T-helper 9 cell (primary cell): ENCODE data around the gene SLC8A2.
A peak's percentile ranks its signal among the peaks of the same experiment; 100 is the strongest.

Experiments used
- DNase-seq: peaks from one replicate; pipeline ENCODE4 v3.0.0-alpha.2; 2020
- total RNA-seq, 2 donors: gene quantifications; one replicate each; lab custom pipeline; 2026; lab: John Stamatoyannopoulos, UW

Gene SLC8A2, protein sequence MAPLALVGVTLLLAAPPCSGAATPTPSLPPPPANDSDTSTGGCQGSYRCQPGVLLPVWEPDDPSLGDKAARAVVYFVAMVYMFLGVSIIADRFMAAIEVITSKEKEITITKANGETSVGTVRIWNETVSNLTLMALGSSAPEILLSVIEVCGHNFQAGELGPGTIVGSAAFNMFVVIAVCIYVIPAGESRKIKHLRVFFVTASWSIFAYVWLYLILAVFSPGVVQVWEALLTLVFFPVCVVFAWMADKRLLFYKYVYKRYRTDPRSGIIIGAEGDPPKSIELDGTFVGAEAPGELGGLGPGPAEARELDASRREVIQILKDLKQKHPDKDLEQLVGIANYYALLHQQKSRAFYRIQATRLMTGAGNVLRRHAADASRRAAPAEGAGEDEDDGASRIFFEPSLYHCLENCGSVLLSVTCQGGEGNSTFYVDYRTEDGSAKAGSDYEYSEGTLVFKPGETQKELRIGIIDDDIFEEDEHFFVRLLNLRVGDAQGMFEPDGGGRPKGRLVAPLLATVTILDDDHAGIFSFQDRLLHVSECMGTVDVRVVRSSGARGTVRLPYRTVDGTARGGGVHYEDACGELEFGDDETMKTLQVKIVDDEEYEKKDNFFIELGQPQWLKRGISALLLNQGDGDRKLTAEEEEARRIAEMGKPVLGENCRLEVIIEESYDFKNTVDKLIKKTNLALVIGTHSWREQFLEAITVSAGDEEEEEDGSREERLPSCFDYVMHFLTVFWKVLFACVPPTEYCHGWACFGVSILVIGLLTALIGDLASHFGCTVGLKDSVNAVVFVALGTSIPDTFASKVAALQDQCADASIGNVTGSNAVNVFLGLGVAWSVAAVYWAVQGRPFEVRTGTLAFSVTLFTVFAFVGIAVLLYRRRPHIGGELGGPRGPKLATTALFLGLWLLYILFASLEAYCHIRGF
- 0.14 to 0.24 reads per million in 2 donors for total RNA-seq

DNA sequence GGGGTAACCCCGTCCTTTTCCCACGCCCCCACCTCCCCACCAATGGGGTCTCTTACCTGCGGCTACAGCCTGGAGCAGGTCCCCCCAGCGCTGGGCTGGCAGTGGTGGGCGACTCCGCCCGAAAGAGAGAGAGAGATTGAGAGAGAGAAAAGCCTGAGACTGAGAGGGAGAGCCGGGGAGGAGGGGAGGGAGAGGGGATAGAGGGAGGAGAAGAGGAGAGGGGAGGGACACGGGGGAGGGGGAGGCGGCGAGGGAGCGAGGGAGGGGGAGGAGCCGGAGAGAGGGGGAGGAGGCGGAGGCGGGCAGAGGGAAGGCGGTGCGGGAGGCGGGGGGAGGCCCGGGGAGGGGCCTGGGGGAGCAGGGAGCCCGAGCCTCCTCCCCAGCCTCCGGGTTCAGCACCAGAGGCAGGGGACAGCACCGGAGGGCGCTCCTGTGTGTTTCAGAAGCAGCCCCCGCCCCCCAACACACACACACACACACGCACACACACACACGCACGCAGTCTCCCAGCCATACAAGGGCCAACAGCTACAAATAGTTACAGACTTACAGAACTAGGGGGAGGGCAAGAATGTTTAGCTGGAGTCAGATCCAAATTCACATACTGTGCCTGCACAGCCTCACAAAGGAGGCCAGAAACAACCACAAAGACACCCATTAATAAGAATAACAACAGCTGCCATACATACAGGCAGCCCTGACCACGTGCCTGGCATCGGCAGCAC, at the start of gene SLC8A2:
TSS of gene SLC8A2 (minus strand) at position 161 of the 725 bp plus-strand sequence. CDS start 5,490 bp downstream, outside the sequence.
- peak; percentile 49 for DNase-seq

DNA sequence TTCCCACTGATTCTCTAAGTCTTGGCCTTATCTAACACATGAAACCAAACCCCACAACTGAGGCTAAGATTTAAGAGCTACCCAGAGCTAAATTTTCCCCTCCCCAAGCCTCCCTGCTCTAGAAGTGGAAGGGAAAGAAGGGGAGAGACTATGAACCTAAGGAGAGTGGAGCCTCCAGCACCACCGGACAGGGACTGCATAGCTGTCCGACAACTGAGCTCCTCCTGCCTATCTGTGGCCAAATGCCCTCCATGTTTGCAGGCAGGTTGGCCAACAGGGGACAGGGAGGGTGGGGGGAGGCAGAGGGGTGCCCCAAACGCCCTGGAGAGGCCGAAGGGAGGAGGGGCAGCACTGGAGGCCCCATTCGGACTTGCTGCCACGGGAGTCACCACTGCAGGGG, 49.1 kb upstream of the SLC8A2 start:
- DNase-seq: no peak

DNA sequence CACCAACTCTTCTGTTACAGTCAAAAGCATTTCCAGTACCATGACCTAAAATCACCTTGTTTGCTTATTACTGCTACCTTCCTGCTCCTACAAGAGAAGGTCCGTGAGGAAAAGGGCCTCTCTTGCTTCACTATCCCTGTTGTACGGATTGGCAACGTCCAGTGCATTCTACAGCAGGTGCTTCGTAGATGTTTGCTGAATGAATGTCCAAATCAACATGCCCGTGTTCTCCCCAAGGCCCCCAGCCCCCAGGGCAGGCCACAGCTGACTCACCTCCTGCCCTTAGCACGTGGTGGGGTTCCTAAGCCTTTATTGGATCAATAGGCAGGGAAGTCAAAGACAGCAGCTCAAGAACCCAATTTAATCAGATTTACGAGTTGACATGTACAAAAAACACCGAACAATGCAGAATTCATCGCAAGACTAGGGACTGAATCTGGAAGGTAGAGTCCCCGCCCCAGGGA, 48.7 kb upstream of the SLC8A2 start:
- no peak for DNase-seq

DNA sequence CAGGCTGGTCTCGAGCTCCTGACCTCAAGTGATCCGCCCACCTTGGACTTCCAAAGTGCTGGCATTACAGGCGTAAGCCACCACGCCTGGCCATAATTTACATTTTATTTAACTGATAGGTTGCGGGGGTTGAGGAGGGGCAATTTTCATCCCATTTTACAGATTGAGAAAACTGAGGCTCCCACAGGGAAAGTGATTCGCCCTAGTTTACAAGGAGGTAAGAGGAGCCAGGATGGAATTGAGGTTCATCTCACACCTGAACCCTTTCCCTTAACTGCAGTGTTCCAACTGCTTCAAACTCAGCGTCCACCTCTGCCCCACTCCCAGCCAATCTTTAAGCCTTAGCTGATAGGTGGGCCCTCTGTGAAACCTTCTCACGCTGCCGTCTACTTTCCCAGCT, 47.2 kb upstream of the SLC8A2 start:
- DNase-seq: no peak

DNA sequence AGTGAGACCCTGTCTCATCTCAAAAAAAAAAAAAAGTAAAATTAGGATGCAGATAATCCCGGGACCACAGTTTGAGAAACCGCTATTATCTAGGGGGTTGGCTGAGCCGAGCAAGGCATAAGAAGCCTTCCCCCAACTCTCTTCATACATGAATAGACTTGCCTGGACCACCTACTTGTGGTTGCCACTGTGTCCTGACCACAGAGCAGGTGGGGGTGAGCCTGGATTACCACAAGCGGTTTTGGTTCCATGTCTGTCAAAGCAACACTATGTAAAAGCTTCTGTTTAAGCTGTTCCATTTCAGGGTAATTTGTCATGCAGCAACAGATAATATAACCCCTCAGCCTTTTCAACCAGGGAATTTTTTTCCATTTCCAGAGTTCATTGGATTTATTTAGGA, 46.4 kb upstream of the SLC8A2 start:
- no peak for DNase-seq

DNA sequence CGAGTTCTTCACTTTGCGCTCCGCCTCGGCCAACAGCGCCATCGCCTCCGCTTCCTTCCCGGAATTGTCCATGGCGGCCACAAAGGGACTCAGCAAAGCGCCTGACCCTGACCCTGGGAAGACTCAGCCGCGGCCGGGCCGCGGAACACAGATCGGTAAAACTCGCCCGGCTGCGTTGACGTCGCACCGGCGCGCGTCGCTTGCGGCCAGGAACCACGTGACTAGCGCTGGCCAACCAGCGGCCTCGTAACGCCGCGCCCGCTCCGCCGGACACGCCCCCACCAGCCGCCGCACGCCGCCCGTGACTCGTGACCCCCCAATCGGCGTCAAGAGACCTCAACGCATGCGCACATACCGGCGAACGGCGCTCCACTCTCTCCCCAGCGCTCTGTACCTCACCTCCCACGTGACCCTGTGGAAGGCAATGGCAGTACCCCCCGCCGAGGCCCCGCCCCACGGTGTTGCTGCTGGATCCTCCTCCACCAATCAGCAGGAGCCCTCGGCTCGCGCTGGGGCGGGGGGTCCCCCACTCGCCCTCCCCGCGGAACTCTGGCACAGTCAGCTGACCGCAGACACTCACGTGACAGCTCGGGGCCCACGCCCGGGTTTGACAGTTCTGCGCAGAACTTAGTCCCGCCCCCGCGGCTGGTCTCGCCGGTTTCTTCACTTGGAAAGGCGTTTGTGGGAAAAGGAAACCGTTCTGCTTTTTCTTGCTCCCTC, 43.3 kb upstream of the SLC8A2 start, which contains the start of gene NAPA:
TSS of gene NAPA (minus strand) at position 195 of the 720 bp plus-strand sequence. CDS start at position 72, 123 bp downstream.
- peak; percentile 100 for DNase-seq

DNA sequence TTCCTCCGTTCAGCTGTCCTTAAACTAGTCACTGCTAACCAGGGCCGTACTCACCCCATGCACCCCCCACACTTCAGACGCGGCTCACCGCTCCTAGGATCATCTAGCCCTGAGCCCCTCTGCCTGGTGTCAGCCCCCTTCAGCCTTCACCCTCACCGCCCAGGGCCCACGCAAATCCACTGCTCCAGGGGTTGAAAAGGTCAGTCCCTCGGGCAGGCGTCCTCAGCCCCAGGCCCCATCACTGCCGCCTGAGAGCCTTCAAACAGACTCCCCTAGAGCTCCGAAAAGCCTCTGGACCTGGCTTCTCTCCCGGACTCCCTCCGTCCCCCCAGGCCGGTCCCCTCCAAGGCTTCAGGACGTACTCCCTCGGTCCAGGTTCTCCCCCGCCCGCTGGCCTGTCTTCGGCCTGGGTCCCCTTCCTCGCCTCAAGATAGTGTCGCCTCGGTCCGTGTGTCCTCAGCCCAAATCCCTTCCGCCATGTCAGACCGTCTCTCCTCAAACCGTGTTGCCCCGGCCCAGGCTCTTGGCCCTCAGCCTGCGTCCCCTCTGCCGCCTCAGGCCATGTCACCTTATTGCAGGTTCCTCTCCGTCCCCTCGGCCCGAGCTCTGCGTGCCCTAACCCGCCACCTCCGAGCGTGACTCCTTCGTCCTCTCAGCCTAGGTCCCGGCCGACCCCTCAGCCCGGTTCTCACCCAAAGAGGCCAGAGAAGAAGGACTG, 42.6 kb upstream of the SLC8A2 start:
- no peak for DNase-seq

DNA sequence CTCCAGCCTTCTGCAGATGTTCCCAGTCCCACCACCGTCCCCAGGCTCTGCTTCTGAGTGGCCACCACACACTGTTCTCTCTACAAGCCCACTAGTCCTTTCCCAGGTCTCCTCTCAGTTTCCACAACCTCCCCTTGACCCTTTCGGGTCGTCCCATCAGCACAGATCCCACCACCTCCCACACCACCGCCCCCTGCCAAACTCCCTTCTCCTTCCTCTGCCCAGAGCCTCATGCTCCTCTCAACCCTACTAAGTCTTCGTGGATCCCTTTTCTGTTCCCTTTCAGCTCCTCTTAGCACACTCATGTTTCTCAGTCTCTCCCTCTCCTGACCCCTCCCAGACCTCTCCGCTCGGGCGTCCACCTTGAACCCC, 41.2 kb upstream of the SLC8A2 start:
- DNase-seq: no peak

DNA sequence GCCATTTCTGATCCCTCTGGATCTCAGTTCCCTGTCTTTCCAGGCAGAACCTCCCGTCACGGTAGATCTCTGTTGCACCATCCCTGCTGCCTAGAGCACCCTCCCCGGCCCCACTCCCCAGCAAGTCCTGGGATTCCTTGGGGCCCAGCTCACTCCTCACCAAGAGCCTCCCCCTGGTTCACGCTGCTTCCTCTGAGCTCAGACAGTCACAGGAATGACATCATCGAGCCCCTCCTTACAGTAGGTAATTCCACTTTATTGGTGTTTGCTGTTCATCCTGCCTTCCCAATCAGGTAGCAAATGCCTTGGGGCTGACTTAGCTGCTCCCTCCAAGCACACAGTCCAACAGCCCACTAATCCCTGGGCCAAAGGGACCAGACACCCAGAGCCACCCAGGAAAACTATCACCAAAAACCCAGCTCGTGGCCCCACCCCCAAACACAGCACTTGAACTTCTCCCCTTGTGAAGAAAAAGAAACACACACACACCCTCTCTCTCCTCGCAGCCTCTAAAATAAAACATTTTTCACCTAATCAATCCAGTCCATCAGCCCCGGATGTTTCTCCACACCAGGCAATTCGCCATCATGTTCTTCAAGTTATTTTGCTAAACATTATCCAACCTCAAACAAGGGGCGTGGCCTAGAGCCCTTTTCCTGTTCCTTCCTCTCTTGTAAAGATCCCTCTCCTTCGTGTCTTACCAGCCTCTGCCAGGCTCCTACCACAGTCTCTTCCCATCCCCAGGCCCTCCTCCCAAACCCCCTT, 40.7 kb upstream of the SLC8A2 start:
- DNase-seq: no peak

DNA sequence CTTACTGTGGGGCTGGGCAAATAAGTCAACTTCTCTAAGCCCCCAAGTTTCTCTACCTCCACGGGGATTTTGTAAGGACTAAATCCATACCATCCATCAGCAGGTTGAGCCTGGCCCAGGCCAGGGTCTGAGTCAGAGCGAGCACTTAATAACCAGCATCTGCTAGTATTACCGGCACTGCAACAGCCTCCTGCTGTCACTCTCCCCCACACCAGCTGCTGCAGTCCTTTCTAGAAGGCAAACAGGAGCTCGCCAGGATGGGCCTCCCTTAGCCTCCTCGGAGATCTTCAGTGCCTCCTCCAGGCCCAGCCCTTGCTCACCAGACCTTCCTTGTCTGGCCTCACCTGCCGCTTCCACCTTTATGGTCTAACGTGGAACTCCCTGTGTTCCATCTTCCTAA, 40.0 kb upstream of the SLC8A2 start:
- DNase-seq: no peak

DNA sequence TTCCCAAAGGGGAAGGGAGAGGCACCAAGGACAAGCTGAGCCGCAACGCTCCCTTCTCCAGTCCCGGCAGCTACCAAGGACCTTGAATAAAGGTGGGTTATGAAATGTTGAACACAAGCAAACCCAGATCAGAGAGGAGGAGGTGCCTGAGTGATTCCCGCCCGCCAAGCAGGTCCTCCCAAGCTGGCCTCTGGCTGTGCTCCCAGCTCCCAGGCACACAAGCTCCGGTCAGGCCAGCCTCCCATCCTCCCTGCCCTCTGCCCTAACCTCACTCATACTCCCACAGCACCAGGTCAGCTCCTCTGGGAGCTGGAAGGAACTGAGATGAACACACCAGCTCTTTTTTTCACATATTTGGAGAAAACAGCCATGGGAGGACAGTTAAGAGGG, 39.4 kb upstream of the SLC8A2 start:
- no peak for DNase-seq

DNA sequence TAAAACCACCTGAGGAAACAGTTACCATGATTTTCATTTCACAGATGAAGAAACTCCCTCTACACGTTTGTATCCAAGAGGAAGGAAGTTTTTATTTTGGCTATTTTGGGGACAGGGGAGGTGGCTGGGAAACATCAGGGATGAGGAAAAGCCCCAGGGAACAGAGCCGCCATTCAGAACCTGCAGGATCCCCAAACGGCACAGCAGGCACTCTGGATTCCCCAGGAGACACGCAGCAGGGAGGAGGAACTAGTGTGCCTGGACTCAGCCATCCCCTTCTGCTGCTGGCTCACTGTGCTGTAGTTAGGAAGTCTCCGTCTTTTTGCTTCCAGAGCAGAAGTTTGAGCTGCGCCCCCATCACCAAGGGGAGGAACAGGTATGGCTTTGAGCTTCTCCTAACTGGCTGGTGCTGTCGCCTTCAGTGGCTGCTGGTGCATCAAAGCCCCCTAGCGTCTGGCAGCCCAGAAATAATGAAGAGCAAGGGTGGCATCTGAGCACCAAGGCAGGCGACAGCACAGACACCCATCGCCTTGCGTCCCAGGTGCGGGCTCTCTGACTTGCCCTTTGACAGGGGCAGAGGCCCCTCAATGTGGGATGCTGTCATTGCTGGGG, 38.9 kb upstream of the SLC8A2 start:
- no peak for DNase-seq

DNA sequence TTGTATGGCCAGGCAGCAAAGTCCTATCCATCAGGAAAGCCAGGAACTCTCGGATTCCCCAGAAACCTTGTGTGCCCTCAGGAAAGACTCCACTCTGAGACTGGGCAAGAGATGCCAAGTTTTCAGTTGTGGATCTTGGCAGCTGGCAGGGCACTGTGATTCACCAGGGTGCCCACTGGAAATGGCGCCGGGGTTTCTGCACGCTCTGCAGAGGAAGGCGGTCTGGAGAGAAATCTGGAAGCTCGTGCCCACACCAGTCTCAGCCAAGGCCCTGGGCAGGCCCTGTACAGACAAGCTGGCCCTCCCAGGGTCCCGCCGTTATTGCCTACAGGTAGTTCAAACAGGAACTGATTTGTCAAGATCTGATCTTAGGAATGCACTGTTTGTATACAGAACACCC, 38.3 kb upstream of the SLC8A2 start:
- DNase-seq: no peak

DNA sequence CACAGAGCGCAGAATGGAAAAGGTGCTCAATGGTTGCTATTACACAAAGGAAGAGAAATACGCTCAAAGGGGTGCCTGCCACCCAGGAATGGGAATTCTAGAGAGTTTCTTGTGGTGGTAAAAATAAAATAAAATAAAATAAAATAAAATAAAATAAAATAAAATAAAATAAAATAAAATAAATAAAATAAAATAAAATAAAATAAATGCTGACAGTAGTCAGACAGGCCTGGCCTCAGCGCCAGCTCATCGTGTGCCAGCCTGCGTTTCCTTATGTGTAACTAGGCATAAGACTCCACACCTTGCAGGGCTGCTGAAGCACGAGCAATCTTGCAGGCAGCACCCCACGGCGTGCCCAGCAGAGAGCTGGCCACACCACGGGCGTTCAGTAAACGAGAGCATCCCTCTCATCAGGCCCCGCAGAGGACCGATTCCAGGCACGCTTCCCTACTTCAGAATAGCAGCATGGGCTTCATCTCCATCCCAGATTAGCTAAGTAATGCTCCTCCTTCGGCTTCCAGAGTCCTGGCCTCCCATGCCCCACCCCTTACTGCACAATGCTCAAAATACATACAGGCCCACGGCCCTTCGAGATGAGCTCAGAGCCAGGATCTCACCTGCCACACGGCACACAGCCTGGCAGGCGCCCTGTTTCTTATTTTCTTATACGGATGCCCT, 37.6 kb upstream of the SLC8A2 start:
- DNase-seq: no peak

DNA sequence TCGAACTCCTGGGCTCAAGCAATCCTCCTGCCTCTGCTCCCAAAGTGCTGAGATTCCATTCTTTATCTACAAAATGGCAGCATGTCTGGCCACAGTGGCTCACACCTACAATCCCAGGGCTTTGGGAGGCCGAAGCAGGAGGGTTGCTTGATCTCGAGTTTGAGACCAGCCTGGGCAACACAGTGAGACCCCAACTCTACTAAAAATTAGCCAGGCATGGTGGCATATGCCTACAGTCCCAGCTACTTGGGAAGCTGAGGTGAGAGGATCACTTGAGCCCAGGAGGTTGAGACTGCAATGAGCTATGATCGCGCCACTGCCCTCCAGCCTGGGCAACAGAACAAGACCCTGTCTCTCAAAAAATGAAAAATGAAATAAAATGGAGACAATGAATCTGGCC, 37.0 kb upstream of the SLC8A2 start:
- DNase-seq: no peak

DNA sequence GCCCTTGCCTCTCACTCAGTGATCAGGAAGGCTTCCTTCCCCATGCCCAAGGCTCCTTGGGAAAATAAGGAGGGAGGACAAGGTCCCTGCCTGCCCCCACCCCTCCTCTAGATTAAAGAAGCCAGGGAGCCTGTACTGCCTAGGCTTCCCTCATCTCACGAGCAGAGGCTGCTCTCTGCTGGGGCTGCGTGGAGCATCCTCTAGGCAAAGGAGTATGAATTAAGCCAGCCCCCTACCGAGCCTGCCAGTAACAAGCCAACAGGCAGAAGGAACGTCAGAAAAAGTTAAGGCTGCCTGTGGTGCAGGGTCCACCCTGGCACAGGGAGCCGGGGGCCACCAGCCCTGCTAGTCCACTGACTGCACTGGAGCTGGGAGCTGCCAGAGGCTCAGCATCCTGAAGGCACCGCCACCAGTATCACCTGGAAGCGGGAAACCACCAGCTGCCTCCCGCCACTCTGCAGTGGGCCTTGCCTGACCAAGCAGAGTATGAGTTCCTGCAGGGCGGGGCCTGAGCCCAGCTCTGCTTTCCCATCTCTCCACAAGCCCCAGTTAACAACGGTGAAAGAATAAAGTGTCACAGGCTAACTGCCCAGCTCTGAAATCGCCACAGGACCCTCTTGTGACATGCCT, 36.3 kb upstream of the SLC8A2 start:
- no peak for DNase-seq

DNA sequence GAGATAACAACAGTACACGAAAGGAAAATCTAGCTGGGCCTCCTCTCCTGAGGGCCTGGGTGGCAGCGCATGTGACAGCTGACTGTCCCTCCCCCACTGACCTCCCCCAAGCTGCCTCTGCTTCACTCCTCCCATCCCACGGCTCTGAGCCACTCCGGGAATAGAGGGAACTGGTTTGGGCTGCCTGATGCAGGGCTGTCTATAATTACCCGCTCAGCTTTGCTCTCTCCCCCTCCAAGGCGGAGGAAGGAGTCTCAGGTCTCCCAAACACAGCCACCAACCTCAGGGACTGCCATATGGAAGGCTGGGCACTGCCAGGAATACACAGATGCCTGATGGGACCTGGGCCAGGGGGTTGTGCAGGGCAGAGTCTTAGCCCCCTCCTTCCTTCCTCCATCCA, 35.3 kb upstream of the SLC8A2 start:
- DNase-seq: no peak

DNA sequence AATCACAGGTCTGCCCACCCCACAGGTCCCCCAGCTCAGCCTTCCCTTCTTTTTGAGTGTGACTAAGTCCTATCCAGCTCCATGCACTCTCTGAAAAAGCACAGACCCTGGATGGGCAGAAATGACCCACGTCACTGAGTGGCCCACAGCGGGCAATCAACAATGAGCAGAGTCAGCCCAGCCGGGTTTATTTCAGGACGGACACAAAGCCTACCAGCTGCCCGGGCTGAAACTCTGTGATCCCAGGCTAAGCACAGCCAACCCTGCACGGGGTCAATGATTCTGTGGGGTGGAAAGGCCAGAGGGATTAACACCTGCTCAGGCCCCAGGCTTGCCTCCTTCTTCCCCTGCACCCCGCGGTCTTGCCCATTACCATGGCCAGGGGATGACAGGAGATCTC, 34.8 kb upstream of the SLC8A2 start:
- DNase-seq: no peak

DNA sequence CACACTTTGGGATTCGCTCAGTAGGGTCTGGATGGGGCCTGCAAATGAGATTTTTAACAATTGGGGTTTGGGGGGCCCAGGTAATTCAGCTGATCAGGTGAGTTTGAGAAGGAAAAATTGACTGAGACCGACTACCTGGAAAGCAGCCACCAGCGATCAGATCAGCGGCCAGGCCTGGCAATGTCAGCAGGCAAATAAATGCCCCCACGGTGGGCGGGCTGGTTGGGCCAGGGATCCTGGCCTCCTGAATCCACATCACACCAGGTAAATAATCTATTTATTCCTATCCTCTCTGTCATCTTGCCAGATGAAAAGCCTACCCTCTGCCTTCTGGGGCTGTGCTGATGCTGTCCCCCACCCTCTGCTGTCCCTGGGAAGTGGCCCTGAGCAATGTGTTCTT, 33.8 kb upstream of the SLC8A2 start:
- DNase-seq: no peak
